ENCODE results near the gene BUD13.

Gene BUD13

DNA sequence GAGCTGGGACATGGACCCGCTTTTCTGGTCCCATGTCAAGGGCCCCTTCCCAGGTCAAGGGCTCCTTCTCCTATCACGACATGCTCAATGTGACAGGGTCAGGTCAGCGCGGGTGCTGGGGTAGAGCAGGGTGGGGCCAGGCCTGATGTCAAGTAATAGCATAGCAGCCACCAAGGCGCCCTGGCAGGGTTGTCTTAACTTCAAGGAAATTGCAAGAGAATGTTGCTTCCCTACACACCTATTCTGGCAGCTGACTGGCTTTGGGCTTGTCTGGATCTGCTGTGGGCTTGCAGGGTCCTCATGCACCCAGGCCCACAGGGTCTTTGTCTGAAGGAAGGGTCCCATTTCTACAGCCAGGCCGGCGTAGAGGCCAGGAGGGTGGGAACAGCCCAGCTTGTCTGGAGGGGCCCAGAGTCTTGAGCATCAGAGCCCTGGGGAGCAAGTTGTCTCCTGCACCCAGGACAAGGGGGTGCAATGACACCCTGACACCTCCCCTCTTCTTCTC lies 71.4 kb downstream of the BUD13 start:
- Histone ChIP-seq H3K4me3 (ENCODE audit: low read length, poor library complexity, severe bottlenecking) (no peak overlapping the region), H3F3A (ENCODE audit: low read depth) (no peaks in the 10 kb centered on the region), H3K79me2 (ENCODE audit: insufficient read depth, low read length) (no peaks in the 10 kb centered on the region), H4K20me1 (ENCODE audit: insufficient read depth, low read length, poor library complexity, severe bottlenecking) (no peaks in the 10 kb centered on the region), H3K36me3 (ENCODE audit: insufficient read depth, low read length) (no peaks in the 10 kb centered on the region), H2AFZ (ENCODE audit: low read length) (no peak overlapping the region), H3K9me3 (ENCODE audit: insufficient read depth, low read depth, low read length) (no peaks in the 10 kb centered on the region), H3K9ac (ENCODE audit: low read depth, low read length, poor library complexity, severe bottlenecking) (no peak overlapping the region), H3K9me2 (replicated peaks; ENCODE audit: low read depth, low read length) (no peaks in the 10 kb centered on the region), H3K4me1 (ENCODE audit: insufficient read depth, low read length, poor library complexity, severe bottlenecking) (no peaks in the 10 kb centered on the region), H3K27me3 (ENCODE audit: insufficient read depth, low read length, poor library complexity, severe bottlenecking) (no peaks in the 10 kb centered on the region), H3K4me2 (ENCODE audit: low read depth, low read length, poor library complexity, severe bottlenecking) (no peak overlapping the region)
- no peak for TF ChIP-seq EZH2phosphoT487 (IDR thresholded peaks at IDR 0.05; ENCODE audit: borderline replicate concordance)
- TF ChIP-seq, protein P1, sequence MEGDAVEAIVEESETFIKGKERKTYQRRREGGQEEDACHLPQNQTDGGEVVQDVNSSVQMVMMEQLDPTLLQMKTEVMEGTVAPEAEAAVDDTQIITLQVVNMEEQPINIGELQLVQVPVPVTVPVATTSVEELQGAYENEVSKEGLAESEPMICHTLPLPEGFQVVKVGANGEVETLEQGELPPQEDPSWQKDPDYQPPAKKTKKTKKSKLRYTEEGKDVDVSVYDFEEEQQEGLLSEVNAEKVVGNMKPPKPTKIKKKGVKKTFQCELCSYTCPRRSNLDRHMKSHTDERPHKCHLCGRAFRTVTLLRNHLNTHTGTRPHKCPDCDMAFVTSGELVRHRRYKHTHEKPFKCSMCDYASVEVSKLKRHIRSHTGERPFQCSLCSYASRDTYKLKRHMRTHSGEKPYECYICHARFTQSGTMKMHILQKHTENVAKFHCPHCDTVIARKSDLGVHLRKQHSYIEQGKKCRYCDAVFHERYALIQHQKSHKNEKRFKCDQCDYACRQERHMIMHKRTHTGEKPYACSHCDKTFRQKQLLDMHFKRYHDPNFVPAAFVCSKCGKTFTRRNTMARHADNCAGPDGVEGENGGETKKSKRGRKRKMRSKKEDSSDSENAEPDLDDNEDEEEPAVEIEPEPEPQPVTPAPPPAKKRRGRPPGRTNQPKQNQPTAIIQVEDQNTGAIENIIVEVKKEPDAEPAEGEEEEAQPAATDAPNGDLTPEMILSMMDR (conservative IDR thresholded peaks at IDR 0.05; ENCODE audit: low read length): no peak

DNA sequence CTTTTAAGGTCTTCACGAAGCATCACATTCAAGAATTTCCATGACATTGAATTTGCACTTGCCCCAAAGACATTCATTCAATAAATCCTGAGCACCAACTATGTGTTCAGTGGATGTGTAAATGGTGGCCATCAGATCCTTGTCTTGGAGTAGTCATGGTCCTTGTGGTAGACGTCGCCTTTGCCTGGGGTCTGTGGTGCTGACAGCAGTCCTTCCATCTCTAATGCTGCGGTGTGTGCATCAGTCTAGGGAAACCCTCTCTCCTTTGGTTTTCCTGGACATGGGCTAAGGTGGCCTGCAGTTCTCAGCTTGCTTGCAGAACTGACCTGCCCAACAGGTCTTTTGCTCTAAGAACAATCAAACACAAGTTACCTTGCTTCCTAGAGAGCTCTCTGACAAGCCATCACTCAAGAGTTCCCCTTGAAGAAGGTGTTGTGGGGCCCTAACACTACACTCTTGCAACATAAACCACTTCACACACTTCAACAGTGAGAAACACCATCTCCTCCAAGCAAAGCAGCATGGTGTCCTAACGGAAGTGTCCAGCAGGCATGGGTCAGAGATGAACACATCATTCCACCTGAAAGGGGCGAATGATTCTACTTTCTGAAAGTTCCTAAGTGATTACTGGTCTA lies 72.1 kb downstream of the BUD13 start:
- TF ChIP-seq EZH2phosphoT487 (IDR thresholded peaks at IDR 0.05; ENCODE audit: borderline replicate concordance): no peak
- TF ChIP-seq, protein P1 (conservative IDR thresholded peaks at IDR 0.05; ENCODE audit: low read length): no peak
- no peaks in the 10 kb centered on the region for H3K4me1 ChIP-seq (ENCODE audit: insufficient read depth, low read length, poor library complexity, severe bottlenecking)
- H3K9ac ChIP-seq (ENCODE audit: low read depth, low read length, poor library complexity, severe bottlenecking): no peak overlapping the region
- no peaks in the 10 kb centered on the region for H3K9me3 ChIP-seq (ENCODE audit: insufficient read depth, low read depth, low read length)
- no peak overlapping the region for H3K4me2 ChIP-seq (ENCODE audit: low read depth, low read length, poor library complexity, severe bottlenecking)
- no peaks in the 10 kb centered on the region for H3K79me2 ChIP-seq (ENCODE audit: insufficient read depth, low read length)
- no peak overlapping the region for H3K4me3 ChIP-seq (ENCODE audit: low read length, poor library complexity, severe bottlenecking)
- H3F3A ChIP-seq (ENCODE audit: low read depth): no peaks in the 10 kb centered on the region
- no peaks in the 10 kb centered on the region for H3K9me2 ChIP-seq (replicated peaks; ENCODE audit: low read depth, low read length)
- no peaks in the 10 kb centered on the region for H3K36me3 ChIP-seq (ENCODE audit: insufficient read depth, low read length)
- no peaks in the 10 kb centered on the region for H3K27me3 ChIP-seq (ENCODE audit: insufficient read depth, low read length, poor library complexity, severe bottlenecking)
- no peaks in the 10 kb centered on the region for H4K20me1 ChIP-seq (ENCODE audit: insufficient read depth, low read length, poor library complexity, severe bottlenecking)
- H2AFZ ChIP-seq (ENCODE audit: low read length): no peak overlapping the region
